ENCODE results near the gene FCGR3B.
"Not testable (repeated sequence)": the region's sequence is repeated elsewhere in the genome, so short reads cannot be mapped to it uniquely, and the experiment has no call there.

FCGR3B gene

GRCh38 chr1:161664689-161665088, 33.7 kb upstream of the FCGR3B start:
- H2AK5ac ChIP-seq (ENCODE audit: low read length); H2BK5ac ChIP-seq (ENCODE audit: low read depth, low read length, poor library complexity); H3K36me3 ChIP-seq (ENCODE audit: control insufficient read depth in 1 of 2, insufficient read depth in 2 of 2, low read length in 2 of 2); H3K79me1 ChIP-seq (ENCODE audit: low read length); H3K14ac ChIP-seq (ENCODE audit: low read length); H3K18ac ChIP-seq (ENCODE audit: low read length); H4K12ac ChIP-seq (ENCODE audit: low read depth, low read length); H3K27ac ChIP-seq (ENCODE audit: low read depth, low read length); H3K9me3 ChIP-seq (ENCODE audit: insufficient read depth, low read depth, low read length); H4K8ac ChIP-seq (ENCODE audit: low read depth, low read length); DNase-seq; H4K91ac ChIP-seq (ENCODE audit: low read depth, low read length); H2BK120ac ChIP-seq (ENCODE audit: insufficient read depth, low read length, poor library complexity); H2AFZ ChIP-seq (ENCODE audit: insufficient read depth, low read length, poor library complexity); H3K79me2 ChIP-seq (ENCODE audit: control insufficient read depth, insufficient read depth, low read length, poor library complexity); H3K4me3 ChIP-seq (ENCODE audit: low read depth, low read length); H3K4me1 ChIP-seq (ENCODE audit: control insufficient read depth in 1 of 2, insufficient read depth in 2 of 2, low read length in 2 of 2); H2BK12ac ChIP-seq (ENCODE audit: low read length); H3K23ac ChIP-seq (ENCODE audit: low read length); H3K9ac ChIP-seq (ENCODE audit: low read length); H3K4me2 ChIP-seq (ENCODE audit: low read length); H3K4ac ChIP-seq (ENCODE audit: low read depth, low read length); H3K27me3 ChIP-seq (ENCODE audit: insufficient read depth, low read length): not testable (repeated sequence)
- no CpG with 5 or more reads among the region's 4 CpGs for WGBS (ENCODE audit: extremely low coverage, insufficient coverage, insufficient read length)

GRCh38 chr1:161663569-161663968, 32.6 kb upstream of the FCGR3B start:
- not testable (repeated sequence) for H3K79me2 ChIP-seq (ENCODE audit: control insufficient read depth, insufficient read depth, low read length, poor library complexity); H3K27me3 ChIP-seq (ENCODE audit: insufficient read depth, low read length); H4K8ac ChIP-seq (ENCODE audit: low read depth, low read length); H3K9ac ChIP-seq (ENCODE audit: low read length); H3K14ac ChIP-seq (ENCODE audit: low read length); H2AK5ac ChIP-seq (ENCODE audit: low read length); H3K9me3 ChIP-seq (ENCODE audit: insufficient read depth, low read depth, low read length); H3K4ac ChIP-seq (ENCODE audit: low read depth, low read length); H3K27ac ChIP-seq (ENCODE audit: low read depth, low read length); H3K23ac ChIP-seq (ENCODE audit: low read length); H2BK120ac ChIP-seq (ENCODE audit: insufficient read depth, low read length, poor library complexity); H3K4me2 ChIP-seq (ENCODE audit: low read length); H2BK5ac ChIP-seq (ENCODE audit: low read depth, low read length, poor library complexity); H2AFZ ChIP-seq (ENCODE audit: insufficient read depth, low read length, poor library complexity); H3K4me1 ChIP-seq (ENCODE audit: control insufficient read depth in 1 of 2, insufficient read depth in 2 of 2, low read length in 2 of 2); H4K12ac ChIP-seq (ENCODE audit: low read depth, low read length); H3K4me3 ChIP-seq (ENCODE audit: low read depth, low read length); H3K18ac ChIP-seq (ENCODE audit: low read length); DNase-seq; H3K36me3 ChIP-seq (ENCODE audit: control insufficient read depth in 1 of 2, insufficient read depth in 2 of 2, low read length in 2 of 2); H3K79me1 ChIP-seq (ENCODE audit: low read length); H2BK12ac ChIP-seq (ENCODE audit: low read length); H4K91ac ChIP-seq (ENCODE audit: low read depth, low read length)
- no CpG with 5 or more reads among the region's 1 CpG for WGBS (ENCODE audit: extremely low coverage, insufficient coverage, insufficient read length)

GRCh38 chr1:161662684-161663339, 31.8 kb upstream of the FCGR3B start, which contains the start of gene FCGR2B:
Gene FCGR2B, plus strand, starts transcription at chr1:161663143. Its CDS starts 99 bp downstream, at chr1:161663242.
- not testable (repeated sequence) for H2BK12ac ChIP-seq (ENCODE audit: low read length); H2AFZ ChIP-seq (ENCODE audit: insufficient read depth, low read length, poor library complexity); H3K4me1 ChIP-seq (ENCODE audit: control insufficient read depth in 1 of 2, insufficient read depth in 2 of 2, low read length in 2 of 2); H3K36me3 ChIP-seq (ENCODE audit: control insufficient read depth in 1 of 2, insufficient read depth in 2 of 2, low read length in 2 of 2); H4K91ac ChIP-seq (ENCODE audit: low read depth, low read length); H3K4me2 ChIP-seq (ENCODE audit: low read length); DNase-seq; H3K9me3 ChIP-seq (ENCODE audit: insufficient read depth, low read depth, low read length); H2BK5ac ChIP-seq (ENCODE audit: low read depth, low read length, poor library complexity); H3K23ac ChIP-seq (ENCODE audit: low read length); H3K79me2 ChIP-seq (ENCODE audit: control insufficient read depth, insufficient read depth, low read length, poor library complexity); H3K14ac ChIP-seq (ENCODE audit: low read length); H2BK120ac ChIP-seq (ENCODE audit: insufficient read depth, low read length, poor library complexity); H3K27me3 ChIP-seq (ENCODE audit: insufficient read depth, low read length); H3K4me3 ChIP-seq (ENCODE audit: low read depth, low read length); H4K8ac ChIP-seq (ENCODE audit: low read depth, low read length); H3K18ac ChIP-seq (ENCODE audit: low read length); H2AK5ac ChIP-seq (ENCODE audit: low read length); H4K12ac ChIP-seq (ENCODE audit: low read depth, low read length); H3K79me1 ChIP-seq (ENCODE audit: low read length); H3K27ac ChIP-seq (ENCODE audit: low read depth, low read length); H3K9ac ChIP-seq (ENCODE audit: low read length); H3K4ac ChIP-seq (ENCODE audit: low read depth, low read length)
- WGBS (ENCODE audit: extremely low coverage, insufficient coverage, insufficient read length), result no CpG with 5 or more reads among the region's 4 CpGs

- not testable (repeated sequence) for H3K4ac ChIP-seq (ENCODE audit: low read depth, low read length); H3K4me2 ChIP-seq (ENCODE audit: low read length); H3K9me3 ChIP-seq (ENCODE audit: insufficient read depth, low read depth, low read length); H3K9ac ChIP-seq (ENCODE audit: low read length); H4K91ac ChIP-seq (ENCODE audit: low read depth, low read length); H3K79me2 ChIP-seq (ENCODE audit: control insufficient read depth, insufficient read depth, low read length, poor library complexity); H4K8ac ChIP-seq (ENCODE audit: low read depth, low read length); H3K4me1 ChIP-seq (ENCODE audit: control insufficient read depth in 1 of 2, insufficient read depth in 2 of 2, low read length in 2 of 2); H3K23ac ChIP-seq (ENCODE audit: low read length); H2BK12ac ChIP-seq (ENCODE audit: low read length); H3K27me3 ChIP-seq (ENCODE audit: insufficient read depth, low read length); H3K18ac ChIP-seq (ENCODE audit: low read length); DNase-seq; H3K4me3 ChIP-seq (ENCODE audit: low read depth, low read length); H3K27ac ChIP-seq (ENCODE audit: low read depth, low read length); H2AFZ ChIP-seq (ENCODE audit: insufficient read depth, low read length, poor library complexity); H2BK120ac ChIP-seq (ENCODE audit: insufficient read depth, low read length, poor library complexity); H2AK5ac ChIP-seq (ENCODE audit: low read length); H3K14ac ChIP-seq (ENCODE audit: low read length); H3K79me1 ChIP-seq (ENCODE audit: low read length); H4K12ac ChIP-seq (ENCODE audit: low read depth, low read length); H3K36me3 ChIP-seq (ENCODE audit: control insufficient read depth in 1 of 2, insufficient read depth in 2 of 2, low read length in 2 of 2); H2BK5ac ChIP-seq (ENCODE audit: low read depth, low read length, poor library complexity)
- WGBS (ENCODE audit: extremely low coverage, insufficient coverage, insufficient read length), result no CpG with 5 or more reads among the region's 9 CpGs
Measured at GRCh38 chr1:161661660-161662311, 30.8 kb upstream of the FCGR3B start.

All from trophoblast cell (in vitro differentiated cells and primary cell).